HEK293 (cell line): ENCODE data around the gene TEX19.

Source experiments
- GLIS1 ChIP-seq: fragments of 450-650 bp; formaldehyde crosslinking; IDR thresholded peaks from 2 replicates; pipeline ENCODE4 v1.5.1; 2016; ENCODE audit warnings: missing biosample characterization, missing genetic modification characterization
- SCRT2 ChIP-seq: fragments of 450-650 bp; formaldehyde crosslinking; IDR thresholded peaks from 2 replicates; pipeline ENCODE4 v1.5.1; 2016; ENCODE audit warnings: missing biosample characterization, missing genetic modification characterization
- ZBTB20 ChIP-seq: fragments of 450-650 bp; formaldehyde crosslinking; IDR thresholded peaks from 2 replicates; pipeline ENCODE4 v1.5.1; 2016; ENCODE audit warnings: missing biosample characterization, missing genetic modification characterization
- ZBTB21 ChIP-seq: fragments of 450-650 bp; formaldehyde crosslinking; IDR thresholded peaks from 2 replicates; pipeline ENCODE4 v1.5.1; 2017; ENCODE audit warnings: missing biosample characterization, missing genetic modification characterization
- ZEB2 ChIP-seq: fragments of 450-650 bp; formaldehyde crosslinking; IDR thresholded peaks from 2 replicates; pipeline ENCODE4 v1.5.1; 2016; ENCODE audit warnings: missing biosample characterization, missing genetic modification characterization
- ZNF146 ChIP-seq: fragments of 450-650 bp; formaldehyde crosslinking; IDR thresholded peaks from 2 replicates; pipeline ENCODE4 v1.5.1; 2016; ENCODE audit warnings: missing biosample characterization, missing genetic modification characterization
- ZNF184 ChIP-seq: fragments of 450-650 bp; IDR thresholded peaks from 2 replicates; pipeline ENCODE4 v1.5.1; 2018; ENCODE audit warnings: missing biosample characterization, mild to moderate bottlenecking, missing genetic modification characterization
- ZNF239 ChIP-seq: fragments of 450-650 bp; formaldehyde crosslinking; IDR thresholded peaks from 2 replicates; pipeline ENCODE4 v1.5.1; 2016; ENCODE audit warnings: missing biosample characterization, missing genetic modification characterization
- ZNF266 ChIP-seq: fragments of 450-650 bp; formaldehyde crosslinking; IDR thresholded peaks from 2 replicates; pipeline ENCODE4 v1.5.1; 2016; ENCODE audit warnings: missing biosample characterization, missing genetic modification characterization, low read depth
- ZNF37A ChIP-seq: fragments of 450-650 bp; IDR thresholded peaks from 2 replicates; pipeline ENCODE4 v1.5.1; 2018; ENCODE audit warnings: missing biosample characterization, missing genetic modification characterization
- ZNF544 ChIP-seq: fragments of 450-650 bp; formaldehyde crosslinking; IDR thresholded peaks from 2 replicates; pipeline ENCODE4 v1.5.0; 2017; ENCODE audit warnings: missing biosample characterization, missing genetic modification characterization
- ZNF548 ChIP-seq: fragments of 450-650 bp; formaldehyde crosslinking; IDR thresholded peaks from 2 replicates; pipeline ENCODE4 v1.5.1; 2016; ENCODE audit warnings: missing biosample characterization, missing genetic modification characterization
- ZNF558 ChIP-seq: fragments of 450-650 bp; formaldehyde crosslinking; IDR thresholded peaks from 2 replicates; pipeline ENCODE4 v1.5.1; 2016; ENCODE audit warnings: missing biosample characterization, missing genetic modification characterization
- ZNF629 ChIP-seq: fragments of 450-650 bp; formaldehyde crosslinking; IDR thresholded peaks from 2 replicates; pipeline ENCODE4 v1.5.1; 2017; ENCODE audit warnings: missing biosample characterization, missing genetic modification characterization
- ZNF776 ChIP-seq: fragments of 450-650 bp; formaldehyde crosslinking; IDR thresholded peaks from 2 replicates; pipeline ENCODE4 v1.5.0; 2017; ENCODE audit warnings: missing biosample characterization, missing genetic modification characterization, borderline replicate concordance
- ZNF785 ChIP-seq: fragments of 450-650 bp; formaldehyde crosslinking; IDR thresholded peaks from 2 replicates; pipeline ENCODE4 v1.5.1; 2016; ENCODE audit warnings: missing biosample characterization, missing genetic modification characterization
- ZNF792 ChIP-seq: fragments of 450-650 bp; formaldehyde crosslinking; IDR thresholded peaks from 2 replicates; pipeline ENCODE4 v1.5.1; 2016; ENCODE audit warnings: missing biosample characterization, missing genetic modification characterization
- ZSCAN23 ChIP-seq: fragments of 450-650 bp; formaldehyde crosslinking; IDR thresholded peaks from 2 replicates; pipeline ENCODE4 v1.5.1; 2016; ENCODE audit warnings: missing biosample characterization, missing genetic modification characterization
- TF ChIP-seq, protein P1 (sequence below): fragments of 450-650 bp; formaldehyde crosslinking; IDR thresholded peaks from 2 replicates; pipeline ENCODE4 v1.5.1; 2016; ENCODE audit warnings: missing biosample characterization, missing genetic modification characterization
- TF ChIP-seq, protein P2 (sequence below): fragments of 450-650 bp; formaldehyde crosslinking; IDR thresholded peaks from 2 replicates; pipeline ENCODE4 v1.5.1; 2016; ENCODE audit warnings: missing biosample characterization, missing genetic modification characterization
- TF ChIP-seq, protein P3 (sequence below): fragments of 450-650 bp; formaldehyde crosslinking; IDR thresholded peaks from 2 replicates; pipeline ENCODE4 v1.5.1; 2016; ENCODE audit warnings: missing biosample characterization, missing genetic modification characterization
- TF ChIP-seq, protein P4 (sequence below): fragments of 450-650 bp; formaldehyde crosslinking; IDR thresholded peaks from 2 replicates; pipeline ENCODE4 v1.5.1; 2016; ENCODE audit warnings: missing biosample characterization, missing genetic modification characterization, low read depth
- TF ChIP-seq, protein P5 (sequence below): fragments of 450-650 bp; formaldehyde crosslinking; IDR thresholded peaks from 2 replicates; pipeline ENCODE4 v1.5.1; 2016; ENCODE audit warnings: missing biosample characterization, missing genetic modification characterization
- TF ChIP-seq, protein P6 (sequence below): fragments of 450-650 bp; IDR thresholded peaks from 2 replicates; pipeline ENCODE4 v1.5.1; 2018; ENCODE audit warnings: missing biosample characterization, mild to moderate bottlenecking, missing genetic modification characterization
- TF ChIP-seq, protein P7 (sequence below): fragments of 450-650 bp; IDR thresholded peaks from 2 replicates; pipeline ENCODE4 v1.5.1; 2018; ENCODE audit warnings: missing biosample characterization, missing genetic modification characterization
- TF ChIP-seq, protein P8 (sequence below): fragments of 450-650 bp; formaldehyde crosslinking; IDR thresholded peaks from 2 replicates; pipeline ENCODE4 v1.5.1; 2017; ENCODE audit warnings: missing biosample characterization, missing genetic modification characterization

Gene TEX19

DNA sequence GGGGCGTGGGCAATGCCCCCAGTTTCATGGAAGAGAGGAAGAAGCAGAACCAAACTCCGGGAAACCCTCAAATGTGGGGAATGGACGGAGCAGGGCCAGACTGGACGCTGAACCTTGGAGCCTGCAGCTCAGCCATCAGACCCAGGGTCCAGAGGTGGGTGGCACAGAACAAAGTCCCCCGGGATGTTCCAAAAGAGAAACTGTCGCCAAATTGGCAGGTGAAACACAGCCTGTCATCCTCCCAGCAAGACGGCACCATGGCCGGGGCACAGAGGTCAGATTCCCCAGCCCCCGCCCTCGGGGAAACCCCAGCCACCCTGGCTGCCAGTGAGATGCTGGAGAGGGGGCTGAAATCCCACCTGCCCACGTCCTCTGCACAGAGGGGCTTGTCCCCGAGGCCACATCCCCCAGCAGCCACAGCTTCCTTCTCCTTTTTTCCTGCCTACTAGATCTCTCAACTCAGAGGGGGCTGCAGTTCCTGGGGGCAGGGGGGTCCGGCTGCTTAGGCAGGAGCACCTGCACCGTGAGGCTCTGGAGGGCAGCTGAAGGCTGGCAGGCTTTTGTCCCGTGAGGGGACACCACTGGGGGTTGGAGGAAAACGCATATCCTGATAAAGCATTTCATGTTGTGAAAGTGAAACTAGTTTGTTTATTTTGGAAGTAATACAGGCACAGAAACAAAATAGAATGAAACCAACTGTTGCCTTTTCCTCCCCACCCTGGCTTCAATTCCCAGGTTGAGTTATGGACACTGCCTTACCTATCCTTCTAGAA, 24.2 kb upstream of the TEX19 start (continued):
- TF ChIP-seq, protein P1, sequence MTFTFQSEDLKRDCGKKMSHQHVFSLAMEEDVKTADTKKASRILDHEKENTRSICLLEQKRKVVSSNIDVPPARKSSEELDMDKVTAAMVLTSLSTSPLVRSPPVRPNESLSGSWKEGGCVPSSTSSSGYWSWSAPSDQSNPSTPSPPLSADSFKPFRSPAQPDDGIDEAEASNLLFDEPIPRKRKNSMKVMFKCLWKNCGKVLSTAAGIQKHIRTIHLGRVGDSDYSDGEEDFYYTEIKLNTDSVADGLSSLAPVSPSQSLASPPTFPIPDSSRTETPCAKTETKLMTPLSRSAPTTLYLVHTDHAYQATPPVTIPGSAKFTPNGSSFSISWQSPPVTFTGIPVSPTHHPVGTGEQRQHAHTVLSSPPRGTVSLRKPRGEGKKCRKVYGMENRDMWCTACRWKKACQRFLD (tag by site-specific recombination): no peak
- TF ChIP-seq, protein P2, sequence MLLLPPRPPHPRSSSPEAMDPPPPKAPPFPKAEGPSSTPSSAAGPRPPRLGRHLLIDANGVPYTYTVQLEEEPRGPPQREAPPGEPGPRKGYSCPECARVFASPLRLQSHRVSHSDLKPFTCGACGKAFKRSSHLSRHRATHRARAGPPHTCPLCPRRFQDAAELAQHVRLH: no peak
- TF ChIP-seq, protein P3, sequence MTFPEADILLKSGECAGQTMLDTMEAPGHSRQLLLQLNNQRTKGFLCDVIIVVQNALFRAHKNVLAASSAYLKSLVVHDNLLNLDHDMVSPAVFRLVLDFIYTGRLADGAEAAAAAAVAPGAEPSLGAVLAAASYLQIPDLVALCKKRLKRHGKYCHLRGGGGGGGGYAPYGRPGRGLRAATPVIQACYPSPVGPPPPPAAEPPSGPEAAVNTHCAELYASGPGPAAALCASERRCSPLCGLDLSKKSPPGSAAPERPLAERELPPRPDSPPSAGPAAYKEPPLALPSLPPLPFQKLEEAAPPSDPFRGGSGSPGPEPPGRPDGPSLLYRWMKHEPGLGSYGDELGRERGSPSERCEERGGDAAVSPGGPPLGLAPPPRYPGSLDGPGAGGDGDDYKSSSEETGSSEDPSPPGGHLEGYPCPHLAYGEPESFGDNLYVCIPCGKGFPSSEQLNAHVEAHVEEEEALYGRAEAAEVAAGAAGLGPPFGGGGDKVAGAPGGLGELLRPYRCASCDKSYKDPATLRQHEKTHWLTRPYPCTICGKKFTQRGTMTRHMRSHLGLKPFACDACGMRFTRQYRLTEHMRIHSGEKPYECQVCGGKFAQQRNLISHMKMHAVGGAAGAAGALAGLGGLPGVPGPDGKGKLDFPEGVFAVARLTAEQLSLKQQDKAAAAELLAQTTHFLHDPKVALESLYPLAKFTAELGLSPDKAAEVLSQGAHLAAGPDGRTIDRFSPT (tag by site-specific recombination): 0 out of 2 replicates have a peak, but pooled peaks have one; percentile 9
- TF ChIP-seq SCRT2 (tag by site-specific recombination) (peak; percentile 97), ZNF146 (no peak), ZNF548 (no peak), ZNF558 (tag by site-specific recombination) (no peak), ZNF785 (tag by site-specific recombination) (no peak), ZNF776 (tag by site-specific recombination) (no peak), ZNF266 (tag by site-specific recombination) (no peak), ZNF239 (tag by site-specific recombination) (no peak), GLIS1 (tag by site-specific recombination) (peak; percentile 94), ZSCAN23 (tag by site-specific recombination) (no peak), ZEB2 (tag by site-specific recombination) (no peak), ZBTB20 (tag by site-specific recombination) (peak; percentile 48; the same call in 1 of the 2 replicates), ZBTB21 (tag by site-specific recombination) (no peak), ZNF184 (tag by site-specific recombination) (no peak), ZNF792 (no peak), ZNF629 (tag by site-specific recombination) (peak; percentile 35; the same call in 1 of the 2 replicates), ZNF544 (tag by site-specific recombination) (no peak), ZNF37A (tag by site-specific recombination) (no peak)
- TF ChIP-seq, protein P4, sequence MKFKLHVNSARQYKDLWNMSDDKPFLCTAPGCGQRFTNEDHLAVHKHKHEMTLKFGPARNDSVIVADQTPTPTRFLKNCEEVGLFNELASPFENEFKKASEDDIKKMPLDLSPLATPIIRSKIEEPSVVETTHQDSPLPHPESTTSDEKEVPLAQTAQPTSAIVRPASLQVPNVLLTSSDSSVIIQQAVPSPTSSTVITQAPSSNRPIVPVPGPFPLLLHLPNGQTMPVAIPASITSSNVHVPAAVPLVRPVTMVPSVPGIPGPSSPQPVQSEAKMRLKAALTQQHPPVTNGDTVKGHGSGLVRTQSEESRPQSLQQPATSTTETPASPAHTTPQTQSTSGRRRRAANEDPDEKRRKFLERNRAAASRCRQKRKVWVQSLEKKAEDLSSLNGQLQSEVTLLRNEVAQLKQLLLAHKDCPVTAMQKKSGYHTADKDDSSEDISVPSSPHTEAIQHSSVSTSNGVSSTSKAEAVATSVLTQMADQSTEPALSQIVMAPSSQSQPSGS: no peak
- TF ChIP-seq, protein P5, sequence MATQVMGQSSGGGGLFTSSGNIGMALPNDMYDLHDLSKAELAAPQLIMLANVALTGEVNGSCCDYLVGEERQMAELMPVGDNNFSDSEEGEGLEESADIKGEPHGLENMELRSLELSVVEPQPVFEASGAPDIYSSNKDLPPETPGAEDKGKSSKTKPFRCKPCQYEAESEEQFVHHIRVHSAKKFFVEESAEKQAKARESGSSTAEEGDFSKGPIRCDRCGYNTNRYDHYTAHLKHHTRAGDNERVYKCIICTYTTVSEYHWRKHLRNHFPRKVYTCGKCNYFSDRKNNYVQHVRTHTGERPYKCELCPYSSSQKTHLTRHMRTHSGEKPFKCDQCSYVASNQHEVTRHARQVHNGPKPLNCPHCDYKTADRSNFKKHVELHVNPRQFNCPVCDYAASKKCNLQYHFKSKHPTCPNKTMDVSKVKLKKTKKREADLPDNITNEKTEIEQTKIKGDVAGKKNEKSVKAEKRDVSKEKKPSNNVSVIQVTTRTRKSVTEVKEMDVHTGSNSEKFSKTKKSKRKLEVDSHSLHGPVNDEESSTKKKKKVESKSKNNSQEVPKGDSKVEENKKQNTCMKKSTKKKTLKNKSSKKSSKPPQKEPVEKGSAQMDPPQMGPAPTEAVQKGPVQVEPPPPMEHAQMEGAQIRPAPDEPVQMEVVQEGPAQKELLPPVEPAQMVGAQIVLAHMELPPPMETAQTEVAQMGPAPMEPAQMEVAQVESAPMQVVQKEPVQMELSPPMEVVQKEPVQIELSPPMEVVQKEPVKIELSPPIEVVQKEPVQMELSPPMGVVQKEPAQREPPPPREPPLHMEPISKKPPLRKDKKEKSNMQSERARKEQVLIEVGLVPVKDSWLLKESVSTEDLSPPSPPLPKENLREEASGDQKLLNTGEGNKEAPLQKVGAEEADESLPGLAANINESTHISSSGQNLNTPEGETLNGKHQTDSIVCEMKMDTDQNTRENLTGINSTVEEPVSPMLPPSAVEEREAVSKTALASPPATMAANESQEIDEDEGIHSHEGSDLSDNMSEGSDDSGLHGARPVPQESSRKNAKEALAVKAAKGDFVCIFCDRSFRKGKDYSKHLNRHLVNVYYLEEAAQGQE: no peak
- TF ChIP-seq, protein P6, sequence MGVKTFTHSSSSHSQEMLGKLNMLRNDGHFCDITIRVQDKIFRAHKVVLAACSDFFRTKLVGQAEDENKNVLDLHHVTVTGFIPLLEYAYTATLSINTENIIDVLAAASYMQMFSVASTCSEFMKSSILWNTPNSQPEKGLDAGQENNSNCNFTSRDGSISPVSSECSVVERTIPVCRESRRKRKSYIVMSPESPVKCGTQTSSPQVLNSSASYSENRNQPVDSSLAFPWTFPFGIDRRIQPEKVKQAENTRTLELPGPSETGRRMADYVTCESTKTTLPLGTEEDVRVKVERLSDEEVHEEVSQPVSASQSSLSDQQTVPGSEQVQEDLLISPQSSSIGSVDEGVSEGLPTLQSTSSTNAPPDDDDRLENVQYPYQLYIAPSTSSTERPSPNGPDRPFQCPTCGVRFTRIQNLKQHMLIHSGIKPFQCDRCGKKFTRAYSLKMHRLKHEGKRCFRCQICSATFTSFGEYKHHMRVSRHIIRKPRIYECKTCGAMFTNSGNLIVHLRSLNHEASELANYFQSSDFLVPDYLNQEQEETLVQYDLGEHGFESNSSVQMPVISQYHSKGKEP: no peak
- TF ChIP-seq, protein P7, sequence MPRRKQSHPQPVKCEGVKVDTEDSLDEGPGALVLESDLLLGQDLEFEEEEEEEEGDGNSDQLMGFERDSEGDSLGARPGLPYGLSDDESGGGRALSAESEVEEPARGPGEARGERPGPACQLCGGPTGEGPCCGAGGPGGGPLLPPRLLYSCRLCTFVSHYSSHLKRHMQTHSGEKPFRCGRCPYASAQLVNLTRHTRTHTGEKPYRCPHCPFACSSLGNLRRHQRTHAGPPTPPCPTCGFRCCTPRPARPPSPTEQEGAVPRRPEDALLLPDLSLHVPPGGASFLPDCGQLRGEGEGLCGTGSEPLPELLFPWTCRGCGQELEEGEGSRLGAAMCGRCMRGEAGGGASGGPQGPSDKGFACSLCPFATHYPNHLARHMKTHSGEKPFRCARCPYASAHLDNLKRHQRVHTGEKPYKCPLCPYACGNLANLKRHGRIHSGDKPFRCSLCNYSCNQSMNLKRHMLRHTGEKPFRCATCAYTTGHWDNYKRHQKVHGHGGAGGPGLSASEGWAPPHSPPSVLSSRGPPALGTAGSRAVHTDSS (tag by site-specific recombination): no peak
- TF ChIP-seq, protein P8, sequence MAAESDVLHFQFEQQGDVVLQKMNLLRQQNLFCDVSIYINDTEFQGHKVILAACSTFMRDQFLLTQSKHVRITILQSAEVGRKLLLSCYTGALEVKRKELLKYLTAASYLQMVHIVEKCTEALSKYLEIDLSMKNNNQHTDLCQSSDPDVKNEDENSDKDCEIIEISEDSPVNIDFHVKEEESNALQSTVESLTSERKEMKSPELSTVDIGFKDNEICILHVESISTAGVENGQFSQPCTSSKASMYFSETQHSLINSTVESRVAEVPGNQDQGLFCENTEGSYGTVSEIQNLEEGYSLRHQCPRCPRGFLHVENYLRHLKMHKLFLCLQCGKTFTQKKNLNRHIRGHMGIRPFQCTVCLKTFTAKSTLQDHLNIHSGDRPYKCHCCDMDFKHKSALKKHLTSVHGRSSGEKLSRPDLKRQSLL: no peak
